A549 (cell line): ENCODE measurements around the gene ROBO3.

Experiments used
- EP300 ChIP-seq, 2 experiments: fragments of >200 bp; sonication (Bioruptor Twin); formaldehyde crosslinking; IDR thresholded peaks; 2 replicates in 1 of 2; 3 replicates in 1 of 2; pipeline ENCODE4 v1.6.1; 2016 to 2017
- GATA3 ChIP-seq: IDR thresholded peaks from 2 replicates; pipeline ENCODE4 v1.6.1; 2012; ENCODE audit warnings: borderline replicate concordance
- NFE2L2 ChIP-seq: fragments of 150-350 bp; conservative IDR thresholded peaks from 2 replicates; pipeline ENCODE4 v1.6.1; 2014; ENCODE audit warnings: low read length
- POLR2A ChIP-seq: IDR thresholded peaks from 2 replicates; pipeline ENCODE4 v1.6.1; 2012; ENCODE audit warnings: mild to moderate bottlenecking, low read length
- TF ChIP-seq, protein P1 (sequence below): fragments of >200 bp; sonication (Bioruptor Twin); formaldehyde crosslinking; IDR thresholded peaks from 3 replicates; pipeline ENCODE4 v1.5.1; 2016

GRCh38 chr11:124889191-124890091 lies 24.2 kb downstream of the ROBO3 start:
- TF ChIP-seq, protein P1, sequence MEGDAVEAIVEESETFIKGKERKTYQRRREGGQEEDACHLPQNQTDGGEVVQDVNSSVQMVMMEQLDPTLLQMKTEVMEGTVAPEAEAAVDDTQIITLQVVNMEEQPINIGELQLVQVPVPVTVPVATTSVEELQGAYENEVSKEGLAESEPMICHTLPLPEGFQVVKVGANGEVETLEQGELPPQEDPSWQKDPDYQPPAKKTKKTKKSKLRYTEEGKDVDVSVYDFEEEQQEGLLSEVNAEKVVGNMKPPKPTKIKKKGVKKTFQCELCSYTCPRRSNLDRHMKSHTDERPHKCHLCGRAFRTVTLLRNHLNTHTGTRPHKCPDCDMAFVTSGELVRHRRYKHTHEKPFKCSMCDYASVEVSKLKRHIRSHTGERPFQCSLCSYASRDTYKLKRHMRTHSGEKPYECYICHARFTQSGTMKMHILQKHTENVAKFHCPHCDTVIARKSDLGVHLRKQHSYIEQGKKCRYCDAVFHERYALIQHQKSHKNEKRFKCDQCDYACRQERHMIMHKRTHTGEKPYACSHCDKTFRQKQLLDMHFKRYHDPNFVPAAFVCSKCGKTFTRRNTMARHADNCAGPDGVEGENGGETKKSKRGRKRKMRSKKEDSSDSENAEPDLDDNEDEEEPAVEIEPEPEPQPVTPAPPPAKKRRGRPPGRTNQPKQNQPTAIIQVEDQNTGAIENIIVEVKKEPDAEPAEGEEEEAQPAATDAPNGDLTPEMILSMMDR, result no peak
- TF ChIP-seq NFE2L2, result no peak
- TF ChIP-seq GATA3, result no peak
- no peak for TF ChIP-seq EP300 (IDR thresholded peaks at IDR 0.05)
- TF ChIP-seq POLR2A, result no peak
